ENCODE data around the gene ZNF32. TPM values are rescaled to one million over a fixed set of nuclear protein-coding genes. Genes with fewer than 3 reads are reported as not detected.

The ZNF32 gene
- total and polyA plus RNA-seq, 4 donors: 21.4 to 60.8 (median 30.8) TPM

DNA sequence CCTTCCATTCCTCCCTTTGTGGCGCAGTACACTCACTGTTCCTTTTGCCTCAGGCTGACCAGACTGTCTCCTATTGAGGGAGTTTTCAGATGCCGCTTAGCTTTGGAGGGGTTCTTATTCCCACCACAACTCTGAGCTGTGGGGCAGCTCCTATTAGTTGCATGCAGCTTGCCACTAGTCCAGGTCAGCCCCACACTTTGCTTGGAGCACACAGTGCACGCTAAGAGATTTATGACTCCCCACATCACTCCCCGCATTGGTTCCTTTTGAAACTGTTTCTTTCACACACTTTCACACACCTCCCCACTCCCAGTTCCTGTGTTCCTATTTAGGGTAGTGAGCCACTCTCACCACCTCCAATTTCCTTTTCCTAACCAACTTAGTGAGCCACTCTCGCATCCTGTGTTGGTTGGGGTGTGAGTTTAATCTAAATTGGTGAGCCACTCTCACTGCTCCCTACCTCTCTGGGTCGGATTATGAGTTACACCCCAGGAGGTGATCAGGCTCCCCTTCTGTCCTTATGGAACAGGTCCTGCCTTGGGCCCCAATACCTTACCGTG, 52.9 kb downstream of the ZNF32 start:
- H3K27me3 ChIP-seq (ENCODE audit: control insufficient read depth in 3 of 3, insufficient read depth in 3 of 3, low read length in 2 of 3): no peaks in the 10 kb centered on the region
- H3K9ac ChIP-seq (ENCODE audit: insufficient read depth in 1 of 2, low read length in 2 of 2): no peak overlapping the region
- 39 to 60% methylated on average over 7 of the region's 7 CpGs for WGBS, 2 donors
- peaks cover 0 to 32% (median 6%) of the 10 kb centered on the region in 5 donors for H3K4me1 ChIP-seq (ENCODE audit: control insufficient read depth in 5 of 5, insufficient read depth in 5 of 5, low read length in 5 of 5)
- peaks cover 0 to 6% (median 1%) of the 10 kb centered on the region in 4 donors for H3K9me3 ChIP-seq (ENCODE audit: control insufficient read depth in 4 of 4, insufficient read depth in 3 of 4, low read length in 3 of 4)
- TF ChIP-seq, protein P1, sequence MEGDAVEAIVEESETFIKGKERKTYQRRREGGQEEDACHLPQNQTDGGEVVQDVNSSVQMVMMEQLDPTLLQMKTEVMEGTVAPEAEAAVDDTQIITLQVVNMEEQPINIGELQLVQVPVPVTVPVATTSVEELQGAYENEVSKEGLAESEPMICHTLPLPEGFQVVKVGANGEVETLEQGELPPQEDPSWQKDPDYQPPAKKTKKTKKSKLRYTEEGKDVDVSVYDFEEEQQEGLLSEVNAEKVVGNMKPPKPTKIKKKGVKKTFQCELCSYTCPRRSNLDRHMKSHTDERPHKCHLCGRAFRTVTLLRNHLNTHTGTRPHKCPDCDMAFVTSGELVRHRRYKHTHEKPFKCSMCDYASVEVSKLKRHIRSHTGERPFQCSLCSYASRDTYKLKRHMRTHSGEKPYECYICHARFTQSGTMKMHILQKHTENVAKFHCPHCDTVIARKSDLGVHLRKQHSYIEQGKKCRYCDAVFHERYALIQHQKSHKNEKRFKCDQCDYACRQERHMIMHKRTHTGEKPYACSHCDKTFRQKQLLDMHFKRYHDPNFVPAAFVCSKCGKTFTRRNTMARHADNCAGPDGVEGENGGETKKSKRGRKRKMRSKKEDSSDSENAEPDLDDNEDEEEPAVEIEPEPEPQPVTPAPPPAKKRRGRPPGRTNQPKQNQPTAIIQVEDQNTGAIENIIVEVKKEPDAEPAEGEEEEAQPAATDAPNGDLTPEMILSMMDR (IDR thresholded peaks at IDR 0.05; ENCODE audit: control extremely low read depth, extremely low read depth): no peak
- DNase-seq (no peak), ATAC-seq (ENCODE audit: insufficient read depth, low FRiP score) (no peak)
- H3K4me3 ChIP-seq: no peak overlapping the region
- H3K36me3 ChIP-seq (ENCODE audit: control insufficient read depth in 4 of 4, insufficient read depth in 4 of 4, low read length in 4 of 4): no peaks in the 10 kb centered on the region
- H3K27ac ChIP-seq (ENCODE audit: low read depth in 1 of 2, low read length in 1 of 2): no peak overlapping the region

DNA sequence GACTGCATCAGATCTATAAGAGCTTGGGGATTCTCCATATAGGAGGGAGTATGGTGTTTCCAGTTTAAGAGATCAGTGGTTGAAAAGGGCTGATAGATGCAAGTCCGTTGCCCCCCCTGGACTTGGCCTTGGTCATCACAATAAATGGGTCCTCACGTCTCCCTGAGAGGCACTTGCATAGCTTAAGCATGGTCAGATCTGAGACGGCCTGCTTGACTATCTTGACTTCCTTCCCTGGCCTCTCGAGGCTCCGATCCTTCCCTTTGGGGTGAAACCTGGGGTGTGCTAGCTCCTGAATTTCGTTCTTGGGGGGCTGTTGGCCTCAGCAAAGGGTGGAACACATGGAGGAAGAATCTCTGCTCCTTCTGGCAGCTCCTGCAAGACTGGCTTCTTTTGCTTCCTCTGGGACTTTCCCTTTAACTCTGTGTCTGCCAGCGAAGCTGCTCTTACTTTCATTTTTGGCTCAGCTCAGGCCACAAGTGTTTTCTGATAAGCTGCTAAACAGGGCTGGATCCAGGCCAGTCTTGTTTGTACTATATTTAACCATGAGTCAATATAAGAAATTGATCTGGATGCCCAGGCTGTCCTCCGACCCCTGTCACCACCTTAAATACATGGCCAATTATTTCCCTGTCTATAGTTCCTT, 53.6 kb downstream of the ZNF32 start:
- no peaks in the 10 kb centered on the region for H3K27me3 ChIP-seq (ENCODE audit: control insufficient read depth in 3 of 3, insufficient read depth in 3 of 3, low read length in 2 of 3)
- peaks cover 0 to 6% (median 1%) of the 10 kb centered on the region in 4 donors for H3K9me3 ChIP-seq (ENCODE audit: control insufficient read depth in 4 of 4, insufficient read depth in 3 of 4, low read length in 3 of 4)
- peak overlapping the region; percentile 37 to 59 for H3K9ac ChIP-seq (ENCODE audit: insufficient read depth in 1 of 2, low read length in 2 of 2)
- 10 to 11% methylated on average over 8 of the region's 8 CpGs for WGBS, 2 donors
- H3K4me1 ChIP-seq (ENCODE audit: control insufficient read depth in 5 of 5, insufficient read depth in 5 of 5, low read length in 5 of 5): peaks cover 0 to 32% (median 6%) of the 10 kb centered on the region in 5 donors
- H3K36me3 ChIP-seq (ENCODE audit: control insufficient read depth in 4 of 4, insufficient read depth in 4 of 4, low read length in 4 of 4): no peaks in the 10 kb centered on the region
- peak; percentile 68 to 82 (median 75) for DNase-seq
- TF ChIP-seq, protein P1 (IDR thresholded peaks at IDR 0.05; ENCODE audit: control extremely low read depth, extremely low read depth): no peak
- no peak for ATAC-seq (ENCODE audit: insufficient read depth, low FRiP score)
- H3K27ac ChIP-seq (ENCODE audit: low read depth in 1 of 2, low read length in 1 of 2): no peak overlapping the region
- H3K4me3 ChIP-seq: no peak overlapping the region

Other genes with a start within 250 kb of the ZNF32 start
- gene HNRNPF, start 239.7 kb downstream of the ZNF32 start, total RNA-seq: 100 to 1,000 TPM; 130 to 221 TPM
- 100 to 1,000 TPM in 1 of 2 donors, 10 to 100 TPM in 1; 79.1 to 237 TPM for gene HNRNPF, start 239.7 kb downstream of the ZNF32 start, polyA plus RNA-seq
- gene ZNF487, start 211.8 kb downstream of the ZNF32 start, total RNA-seq: 10 to 100 TPM in 1 of 2 donors, 1 to 10 TPM in 1; 9.6 to 25.4 TPM
- 1 to 10 TPM; 8.4 to 8.6 TPM for gene ZNF487, start 211.8 kb downstream of the ZNF32 start, polyA plus RNA-seq
- gene ZNF239, start 74.3 kb downstream of the ZNF32 start, total RNA-seq: 1 to 10 TPM; 3.5 to 4.2 TPM
- 1 to 10 TPM; 1.8 to 2.1 TPM for gene ZNF239, start 74.3 kb downstream of the ZNF32 start, polyA plus RNA-seq
- 1 to 10 TPM; 4.0 to 4.4 TPM for gene ZNF485, start 42.4 kb downstream of the ZNF32 start, total RNA-seq
- 1 to 10 TPM; 1.5 to 2.4 TPM for gene ZNF485, start 42.4 kb downstream of the ZNF32 start, polyA plus RNA-seq

All from lung (tissue), 12 donors.